HFFc6 (cell line): ENCODE measurements around the gene CLDN24. TPM values are rescaled to one million over a fixed set of nuclear protein-coding genes. Genes with fewer than 3 reads are reported as not detected.
A peak's percentile ranks its signal among the peaks of the same experiment; 100 is the strongest.

ENCODE experiments used
- DNase-seq: peaks from one replicate; pipeline ENCODE4 v3.0.0-alpha.2; 2018
- H3K27ac Mint-ChIP-seq: 2 replicates; pipeline ENCODE4 v1.8.0; 2020; ENCODE audit warnings: mild to moderate bottlenecking, mixed read lengths
- H3K27me3 Mint-ChIP-seq: 2 replicates; pipeline ENCODE4 v1.8.0; 2021; ENCODE audit warnings: mild to moderate bottlenecking, moderate library complexity, mixed read lengths; ENCODE audit not compliant: insufficient read depth
- H3K36me3 Mint-ChIP-seq: 2 replicates; pipeline ENCODE4 v1.8.0; 2021; ENCODE audit warnings: low read depth, mixed read lengths
- H3K4me1 Mint-ChIP-seq: 2 replicates; pipeline ENCODE4 v1.8.0; 2020; ENCODE audit warnings: low read depth, mixed read lengths
- H3K4me3 Mint-ChIP-seq: 2 replicates; pipeline ENCODE4 v1.8.0; 2020; ENCODE audit warnings: mild to moderate bottlenecking, moderate library complexity, mixed read lengths
- H3K9me3 Mint-ChIP-seq: 2 replicates; pipeline ENCODE4 v1.8.0; 2020; ENCODE audit warnings: mild to moderate bottlenecking, mixed read lengths
- total RNA-seq, 6 experiments: library from RNA; stranded (reverse); fragmentation: NEBNext Ultra II Directional; extraction: Animal tissue kit (Norgen Biotek cat#: 25700); gene quantifications; 2 replicates in 1 of 6; 3 replicates in 5 of 6; pipeline ENCODE4 v1.2.3, GENCODE V29; 2021
- TF ChIP-seq, protein P1 (sequence below): fragments of 200-600 bp; sonication (generic); IDR thresholded peaks from 2 replicates; pipeline ENCODE4 v1.5.0; 2021; ENCODE audit warnings: antibody characterized with exemption, mild to moderate bottlenecking

Gene CLDN24
- total RNA-seq, 6 experiments from 2014 or later, result not detected

DNA sequence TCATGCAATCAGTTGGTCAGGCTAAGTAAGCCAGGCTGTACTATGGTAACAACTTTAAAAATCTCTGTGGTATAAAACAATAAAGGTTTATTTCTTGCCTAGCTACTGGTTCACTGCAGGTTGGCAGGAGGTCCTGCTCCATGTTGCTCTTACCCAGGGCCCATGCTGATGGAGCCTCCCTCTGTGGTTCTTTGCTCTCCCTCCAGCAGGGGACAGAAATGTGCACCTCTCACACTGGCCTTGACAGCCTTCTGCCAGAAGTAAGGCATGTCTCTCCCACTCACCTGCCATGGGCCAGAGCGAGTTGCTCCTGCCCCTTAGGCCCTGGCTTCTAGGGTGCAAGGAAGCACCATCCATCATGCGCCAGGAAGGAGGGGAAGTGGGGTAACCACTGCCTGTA, 33.3 kb downstream of the CLDN24 start:
- Mint-ChIP-seq H3K4me3 (no peak overlapping the region), H3K27me3 (peaks cover 2% of the 10 kb centered on the region), H3K27ac (no peak overlapping the region), H3K36me3 (peaks cover 60% of the 10 kb centered on the region), H3K4me1 (peaks cover 16% of the 10 kb centered on the region), H3K9me3 (no peaks in the 10 kb centered on the region)
- TF ChIP-seq, protein P1, sequence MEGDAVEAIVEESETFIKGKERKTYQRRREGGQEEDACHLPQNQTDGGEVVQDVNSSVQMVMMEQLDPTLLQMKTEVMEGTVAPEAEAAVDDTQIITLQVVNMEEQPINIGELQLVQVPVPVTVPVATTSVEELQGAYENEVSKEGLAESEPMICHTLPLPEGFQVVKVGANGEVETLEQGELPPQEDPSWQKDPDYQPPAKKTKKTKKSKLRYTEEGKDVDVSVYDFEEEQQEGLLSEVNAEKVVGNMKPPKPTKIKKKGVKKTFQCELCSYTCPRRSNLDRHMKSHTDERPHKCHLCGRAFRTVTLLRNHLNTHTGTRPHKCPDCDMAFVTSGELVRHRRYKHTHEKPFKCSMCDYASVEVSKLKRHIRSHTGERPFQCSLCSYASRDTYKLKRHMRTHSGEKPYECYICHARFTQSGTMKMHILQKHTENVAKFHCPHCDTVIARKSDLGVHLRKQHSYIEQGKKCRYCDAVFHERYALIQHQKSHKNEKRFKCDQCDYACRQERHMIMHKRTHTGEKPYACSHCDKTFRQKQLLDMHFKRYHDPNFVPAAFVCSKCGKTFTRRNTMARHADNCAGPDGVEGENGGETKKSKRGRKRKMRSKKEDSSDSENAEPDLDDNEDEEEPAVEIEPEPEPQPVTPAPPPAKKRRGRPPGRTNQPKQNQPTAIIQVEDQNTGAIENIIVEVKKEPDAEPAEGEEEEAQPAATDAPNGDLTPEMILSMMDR, result no peak
- no peak for DNase-seq

DNA sequence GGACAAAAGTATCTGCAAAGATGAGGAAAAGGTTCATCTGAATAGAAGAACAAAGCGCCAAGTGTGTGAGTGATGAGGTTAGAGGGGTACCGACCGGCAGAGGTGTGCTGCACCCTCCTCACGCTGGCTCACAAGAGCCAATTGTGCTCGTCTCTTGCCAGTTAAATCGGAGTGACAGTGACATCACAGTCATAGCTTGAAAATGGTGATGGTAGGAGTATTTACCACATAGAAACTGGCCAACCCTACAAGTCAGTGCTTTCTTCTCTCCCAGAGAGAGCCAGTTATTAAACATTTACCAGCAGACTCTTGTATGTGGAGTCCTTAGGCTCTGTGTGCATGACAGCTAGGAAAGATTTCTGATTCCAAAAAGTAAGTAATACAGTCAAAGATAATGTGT, 34.5 kb downstream of the CLDN24 start:
- no peak for DNase-seq
- Mint-ChIP-seq H3K27me3 (peaks cover 2% of the 10 kb centered on the region), H3K36me3 (peaks cover 61% of the 10 kb centered on the region), H3K4me1 (peaks cover 18% of the 10 kb centered on the region), H3K9me3 (no peaks in the 10 kb centered on the region), H3K27ac (no peak overlapping the region), H3K4me3 (no peak overlapping the region)
- TF ChIP-seq, protein P1, result no peak

DNA sequence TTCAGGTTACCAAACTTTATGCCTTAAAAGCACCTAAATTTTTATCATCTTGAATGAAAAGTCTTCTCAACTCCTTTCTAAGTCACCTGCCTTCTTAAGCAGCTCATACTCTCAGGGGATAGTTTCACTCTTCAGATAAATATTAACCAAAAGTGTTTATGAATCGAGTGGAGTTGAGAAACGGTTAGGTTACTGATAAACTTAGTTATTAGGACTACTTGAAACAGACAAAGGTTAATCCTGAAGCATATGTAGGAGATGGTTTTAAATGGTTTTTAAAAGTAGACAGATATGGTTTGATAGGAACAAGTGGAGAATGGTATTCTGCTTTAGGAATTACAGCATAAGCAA, 34.9 kb downstream of the CLDN24 start:
- H3K4me1 Mint-ChIP-seq, result peaks cover 18% of the 10 kb centered on the region
- H3K4me3 Mint-ChIP-seq, result no peak overlapping the region
- TF ChIP-seq, protein P1, result no peak
- H3K36me3 Mint-ChIP-seq, result peaks cover 61% of the 10 kb centered on the region
- no peak overlapping the region for H3K27ac Mint-ChIP-seq
- DNase-seq, result no peak
- no peaks in the 10 kb centered on the region for H3K9me3 Mint-ChIP-seq
- peaks cover 2% of the 10 kb centered on the region for H3K27me3 Mint-ChIP-seq

DNA sequence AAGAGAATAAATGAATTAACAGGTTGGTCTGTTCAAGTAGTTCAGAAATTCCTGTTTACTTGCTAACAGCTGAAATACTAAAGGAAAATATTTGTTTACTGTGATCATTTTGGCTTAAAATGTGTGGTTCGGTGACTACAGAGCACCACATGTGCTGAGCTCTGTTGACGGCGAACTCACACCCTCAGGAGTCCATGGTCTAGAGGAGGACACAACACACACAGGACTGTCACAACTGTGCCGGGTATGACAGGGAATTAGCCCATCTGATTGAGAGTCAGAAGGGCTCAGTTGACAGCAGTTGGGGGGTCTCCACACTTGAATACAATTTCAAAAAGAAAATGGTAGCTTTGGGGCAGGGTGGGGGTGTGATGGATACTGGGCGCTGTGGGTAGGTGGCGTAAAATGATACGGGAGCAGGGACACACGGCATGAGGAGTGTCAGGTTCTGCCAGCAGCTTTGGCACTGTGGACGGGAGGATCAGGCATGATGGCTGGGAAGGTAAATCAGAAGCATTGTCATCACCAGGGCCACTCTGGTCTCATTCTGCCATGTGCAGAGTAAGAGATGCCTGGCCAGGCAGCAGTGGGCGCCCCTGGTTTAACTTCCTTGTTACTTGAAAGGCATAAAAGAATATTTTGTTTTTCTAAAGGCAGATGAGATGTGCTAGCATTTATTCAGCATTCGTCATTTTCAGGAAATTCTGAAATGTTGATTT, 35.5 kb downstream of the CLDN24 start:
- H3K27ac Mint-ChIP-seq, result no peak overlapping the region
- H3K4me1 Mint-ChIP-seq, result peaks cover 18% of the 10 kb centered on the region
- H3K4me3 Mint-ChIP-seq, result no peak overlapping the region
- H3K36me3 Mint-ChIP-seq, result peaks cover 62% of the 10 kb centered on the region
- TF ChIP-seq, protein P1, result no peak
- no peak for DNase-seq
- H3K27me3 Mint-ChIP-seq, result peaks cover 2% of the 10 kb centered on the region
- H3K9me3 Mint-ChIP-seq, result no peaks in the 10 kb centered on the region

GRCh38 chr4:183285886-183286285, 36.3 kb downstream of the CLDN24 start:
- peaks cover 2% of the 10 kb centered on the region for H3K27me3 Mint-ChIP-seq
- H3K4me1 Mint-ChIP-seq, result peaks cover 18% of the 10 kb centered on the region
- TF ChIP-seq, protein P1, result no peak
- H3K27ac Mint-ChIP-seq, result peak overlapping the region; percentile 51; the same call in 1 of the 2 replicates
- H3K36me3 Mint-ChIP-seq, result peaks cover 59% of the 10 kb centered on the region
- DNase-seq, result no peak
- H3K4me3 Mint-ChIP-seq, result no peak overlapping the region
- H3K9me3 Mint-ChIP-seq, result no peaks in the 10 kb centered on the region
